Progenitor cell of endocrine pancreas (in vitro differentiated cells): ENCODE results near the gene NMS. TPM values are rescaled to one million over a fixed set of nuclear protein-coding genes. Genes with fewer than 3 reads are reported as not detected.

ENCODE experiments used
- DNase-seq: peaks from one replicate; pipeline ENCODE4 v3.0.0; 2021; ENCODE audit warnings: low spot score; ENCODE audit not compliant: unreplicated experiment
- H3K27ac Mint-ChIP-seq: 2 replicates; pipeline ENCODE4 v1.8.0; 2021; ENCODE audit warnings: mild to moderate bottlenecking, moderate library complexity, mixed read lengths
- H3K27me3 Mint-ChIP-seq: 2 replicates; pipeline ENCODE4 v1.8.0; 2021; ENCODE audit warnings: mixed read lengths
- H3K36me3 Mint-ChIP-seq: 2 replicates; pipeline ENCODE4 v1.8.0; 2022; ENCODE audit warnings: mixed read lengths; ENCODE audit not compliant: insufficient read depth
- H3K4me1 Mint-ChIP-seq: 2 replicates; pipeline ENCODE4 v1.8.0; 2021; ENCODE audit warnings: low read depth, mixed read lengths
- H3K4me3 Mint-ChIP-seq: 2 replicates; pipeline ENCODE4 v1.8.0; 2021; ENCODE audit warnings: low read depth, mild to moderate bottlenecking, moderate library complexity, mixed read lengths
- H3K9me3 Mint-ChIP-seq: 2 replicates; pipeline ENCODE4 v1.8.0; 2021; ENCODE audit warnings: low read depth, mixed read lengths
- total RNA-seq: library from RNA; stranded (reverse); gene quantifications from 2 replicates; pipeline ENCODE4 v1.2.1, GENCODE V29; 2021
- TF ChIP-seq, protein P1 (sequence below): fragments of 200-600 bp; sonication (generic); IDR thresholded peaks from one replicate; pipeline ENCODE4 v1.5.0; 2021; ENCODE audit warnings: antibody characterized with exemption, mild to moderate bottlenecking; ENCODE audit not compliant: unreplicated experiment

The NMS gene
- total RNA-seq, 1 donor from 2014 or later, result not detected

DNA sequence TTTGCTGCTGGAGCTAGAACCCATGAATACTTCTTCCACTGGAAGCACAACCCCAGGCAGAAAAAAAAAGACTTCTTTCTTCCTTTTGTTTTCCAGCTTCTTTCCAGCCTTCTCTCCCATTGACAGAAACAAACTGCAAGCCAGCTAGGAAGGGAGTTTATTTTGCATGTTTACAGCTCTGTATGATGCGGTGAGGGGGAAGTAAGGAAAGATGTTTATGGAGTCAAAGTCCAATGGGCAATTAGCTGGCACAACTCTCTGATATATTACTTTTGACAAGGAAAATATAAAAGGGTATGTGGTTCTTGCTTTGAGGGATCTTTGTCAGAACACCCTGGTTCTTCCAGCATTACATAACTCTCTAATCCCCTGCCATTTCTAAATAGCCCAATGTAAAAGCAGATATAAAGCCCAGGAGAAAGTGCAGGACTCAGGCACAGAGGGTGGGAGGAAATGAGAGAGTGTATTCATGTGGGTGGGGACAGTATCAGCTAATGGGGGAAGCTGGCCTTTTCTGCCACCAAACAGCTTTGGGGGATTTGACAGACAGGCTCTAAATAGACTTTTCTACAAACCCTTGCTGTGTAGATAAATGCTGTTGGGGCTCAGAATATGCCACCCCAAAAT, 9.3 kb upstream of the NMS start:
- no peak for DNase-seq
- Mint-ChIP-seq H3K4me1 (no peaks in the 10 kb centered on the region), H3K27ac (no peak overlapping the region), H3K27me3 (peaks cover 3% of the 10 kb centered on the region), H3K4me3 (no peak overlapping the region), H3K9me3 (peaks cover 21% of the 10 kb centered on the region), H3K36me3 (no peaks in the 10 kb centered on the region)
- TF ChIP-seq, protein P1, sequence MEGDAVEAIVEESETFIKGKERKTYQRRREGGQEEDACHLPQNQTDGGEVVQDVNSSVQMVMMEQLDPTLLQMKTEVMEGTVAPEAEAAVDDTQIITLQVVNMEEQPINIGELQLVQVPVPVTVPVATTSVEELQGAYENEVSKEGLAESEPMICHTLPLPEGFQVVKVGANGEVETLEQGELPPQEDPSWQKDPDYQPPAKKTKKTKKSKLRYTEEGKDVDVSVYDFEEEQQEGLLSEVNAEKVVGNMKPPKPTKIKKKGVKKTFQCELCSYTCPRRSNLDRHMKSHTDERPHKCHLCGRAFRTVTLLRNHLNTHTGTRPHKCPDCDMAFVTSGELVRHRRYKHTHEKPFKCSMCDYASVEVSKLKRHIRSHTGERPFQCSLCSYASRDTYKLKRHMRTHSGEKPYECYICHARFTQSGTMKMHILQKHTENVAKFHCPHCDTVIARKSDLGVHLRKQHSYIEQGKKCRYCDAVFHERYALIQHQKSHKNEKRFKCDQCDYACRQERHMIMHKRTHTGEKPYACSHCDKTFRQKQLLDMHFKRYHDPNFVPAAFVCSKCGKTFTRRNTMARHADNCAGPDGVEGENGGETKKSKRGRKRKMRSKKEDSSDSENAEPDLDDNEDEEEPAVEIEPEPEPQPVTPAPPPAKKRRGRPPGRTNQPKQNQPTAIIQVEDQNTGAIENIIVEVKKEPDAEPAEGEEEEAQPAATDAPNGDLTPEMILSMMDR, result no peak

DNA sequence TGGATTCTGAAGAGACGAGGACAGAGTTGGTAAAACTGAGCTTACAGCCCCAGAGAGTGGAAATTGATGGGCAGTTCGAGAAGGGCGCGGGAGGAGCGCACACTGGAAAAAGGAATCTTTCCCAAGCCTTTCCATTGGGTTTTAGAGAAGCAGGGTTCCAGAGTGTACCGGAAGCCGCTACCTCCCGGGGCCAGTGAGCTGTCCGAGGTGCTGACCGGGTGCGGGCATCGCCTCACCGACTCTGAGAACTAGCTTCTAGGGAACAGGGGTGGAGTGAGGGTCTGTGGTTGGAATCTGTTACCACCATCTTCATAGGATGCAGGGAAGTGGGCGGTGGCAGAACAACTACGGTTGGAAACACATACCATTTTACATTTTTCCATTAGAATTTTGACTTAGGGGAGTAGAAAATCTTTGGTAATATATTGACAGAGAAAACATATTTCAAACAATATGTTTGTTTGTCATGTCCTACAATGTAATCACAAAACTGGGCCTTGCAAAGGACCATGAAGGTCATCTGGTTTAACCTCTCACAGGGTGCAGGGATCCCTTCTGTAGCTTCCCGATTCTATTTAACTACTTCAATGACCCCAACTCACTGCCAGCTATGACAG, 724 bp downstream of the NMS start:
- no peaks in the 10 kb centered on the region for H3K4me1 Mint-ChIP-seq
- no peak overlapping the region for H3K4me3 Mint-ChIP-seq
- no peak overlapping the region for H3K27ac Mint-ChIP-seq
- peak; percentile 76 for DNase-seq
- peaks cover 19% of the 10 kb centered on the region for H3K27me3 Mint-ChIP-seq
- H3K36me3 Mint-ChIP-seq, result no peaks in the 10 kb centered on the region
- H3K9me3 Mint-ChIP-seq, result no peaks in the 10 kb centered on the region
- TF ChIP-seq, protein P1, result no peak

DNA sequence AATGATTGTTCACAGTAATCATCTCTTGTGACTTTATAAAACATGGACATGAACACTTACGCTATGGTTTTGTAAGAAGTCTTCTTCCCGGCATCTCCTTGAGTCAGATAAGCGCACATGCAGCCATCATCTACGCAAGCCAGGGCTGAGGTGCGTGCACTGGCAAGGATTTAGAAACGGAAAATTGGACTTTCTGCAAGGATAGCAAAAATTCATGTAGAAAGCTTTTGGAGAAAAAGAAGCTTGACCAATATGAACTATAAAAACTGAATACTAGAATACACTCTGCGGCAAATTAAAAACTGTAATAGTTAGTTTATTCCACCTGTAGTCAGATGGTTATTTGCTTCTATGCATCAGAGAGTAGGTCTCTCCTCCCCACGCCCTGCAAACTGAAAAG, 6.3 kb downstream of the NMS start:
- TF ChIP-seq, protein P1, result no peak
- Mint-ChIP-seq H3K27ac (no peak overlapping the region), H3K36me3 (no peaks in the 10 kb centered on the region), H3K4me1 (no peaks in the 10 kb centered on the region), H3K9me3 (no peaks in the 10 kb centered on the region), H3K27me3 (peaks cover 31% of the 10 kb centered on the region), H3K4me3 (no peak overlapping the region)
- no peak for DNase-seq

DNA sequence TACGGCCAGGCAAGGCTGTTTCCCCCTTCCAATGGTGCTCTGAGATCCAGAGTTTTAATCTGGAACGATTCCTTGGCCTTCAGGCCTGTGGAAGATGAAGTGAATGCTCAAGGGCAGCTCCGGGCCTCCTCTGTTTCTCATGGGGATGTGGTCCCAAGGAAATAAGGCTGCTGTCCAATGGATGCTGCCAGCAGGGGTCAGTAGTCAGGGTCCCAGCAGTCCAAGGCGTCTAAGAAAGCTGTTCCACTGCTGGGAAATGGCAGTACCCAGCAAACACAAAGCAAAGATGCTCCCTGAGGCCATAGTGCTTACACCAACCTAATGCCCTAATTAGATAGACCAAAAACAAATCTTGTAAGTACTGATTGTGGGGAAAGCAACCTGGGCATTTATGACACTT, 12.5 kb downstream of the NMS start:
- H3K36me3 Mint-ChIP-seq, result no peaks in the 10 kb centered on the region
- no peaks in the 10 kb centered on the region for H3K9me3 Mint-ChIP-seq
- DNase-seq, result no peak

DNA sequence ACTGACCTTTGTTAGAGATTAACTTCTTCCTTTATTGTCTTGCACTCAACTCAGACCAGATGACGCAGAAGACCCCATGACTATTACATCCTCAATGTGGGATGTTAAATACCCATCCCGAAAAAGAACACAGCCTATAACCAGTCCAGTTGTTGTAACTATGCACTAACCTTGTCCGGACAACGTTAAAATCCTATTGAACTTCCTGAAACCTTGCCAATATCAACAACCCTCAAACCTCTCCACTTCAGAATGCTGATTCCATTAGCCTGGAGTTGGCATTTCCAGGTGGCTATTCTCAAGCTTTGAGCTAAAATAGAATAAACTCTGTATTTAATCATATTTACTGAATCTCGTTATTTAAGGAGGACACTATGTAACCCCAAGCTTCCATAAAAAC, 13.6 kb downstream of the NMS start:
- TF ChIP-seq, protein P1, result no peak
- H3K27ac Mint-ChIP-seq, result no peak overlapping the region
- H3K36me3 Mint-ChIP-seq, result no peaks in the 10 kb centered on the region

More for the DNA sequence above, 12.5 kb downstream of the NMS start:
- H3K4me1 Mint-ChIP-seq, result no peaks in the 10 kb centered on the region
- H3K4me3 Mint-ChIP-seq, result no peak overlapping the region
- TF ChIP-seq, protein P1, result peak; percentile 31
- no peak overlapping the region for H3K27ac Mint-ChIP-seq
- peaks cover 17% of the 10 kb centered on the region for H3K27me3 Mint-ChIP-seq

More for the DNA sequence above, 13.6 kb downstream of the NMS start:
- DNase-seq, result no peak
- H3K4me1 Mint-ChIP-seq, result no peaks in the 10 kb centered on the region
- H3K4me3 Mint-ChIP-seq, result no peak overlapping the region
- no peaks in the 10 kb centered on the region for H3K9me3 Mint-ChIP-seq
- H3K27me3 Mint-ChIP-seq, result peaks cover 10% of the 10 kb centered on the region
